OCI-LY3 (cell line): ENCODE results near the gene CD3G.
"Not testable (repeated sequence)": the region's sequence is repeated elsewhere in the genome, so short reads cannot be mapped to it uniquely, and the experiment has no call there.

Source experiments
- H2AFZ ChIP-seq: fragments of 200-600, 300-600 bp; shearing (Covaris generic); 2 replicates; pipeline ENCODE4 v1.6.0; 2014; ENCODE audit warnings: antibody characterized with exemption, low read depth, low read length
- H3K27ac ChIP-seq: fragments of 200-600, 300-600 bp; sonication (generic); 2 replicates; pipeline ENCODE4 v1.5.1; 2014; ENCODE audit warnings: mild to moderate bottlenecking, low read length, moderate library complexity, mixed read lengths
- H3K27me3 ChIP-seq: fragments of 200-600, 300-600 bp; sonication (generic); 2 replicates; pipeline ENCODE4 v1.6.1; 2014; ENCODE audit warnings: low read depth, low read length, mixed read lengths
- H3K36me3 ChIP-seq: fragments of 200-600, 300-600 bp; sonication (generic); replicated peaks from 2 replicates; pipeline ENCODE3; 2014; ENCODE audit warnings: low read depth, low read length, mixed read lengths
- H3K4me1 ChIP-seq: fragments of 300-600, 200-600 bp; sonication (generic); 2 replicates; pipeline ENCODE4 v1.6.1; 2014; ENCODE audit warnings: low read length, mixed read lengths
- H3K4me2 ChIP-seq: fragments of 200-600, 300-600 bp; sonication (generic); 2 replicates; pipeline ENCODE4 v1.6.1; 2014; ENCODE audit warnings: low read length, mixed read lengths
- H3K4me3 ChIP-seq: fragments of 300-600, 200-600 bp; sonication (generic); 2 replicates; pipeline ENCODE4 v1.5.1; 2014; ENCODE audit warnings: antibody characterized with exemption, mild to moderate bottlenecking, low read length, moderate library complexity
- H3K79me2 ChIP-seq: fragments of 300-600, 200-600 bp; shearing (Covaris generic); 2 replicates; pipeline ENCODE4 v1.6.1; 2014; ENCODE audit warnings: mild to moderate bottlenecking, low read length, mixed read lengths
- H3K9ac ChIP-seq: fragments of 300-600, 200-600 bp; shearing (Covaris generic); 2 replicates; pipeline ENCODE4 v1.6.0; 2014; ENCODE audit warnings: mild to moderate bottlenecking, low read length, moderate library complexity
- H3K9me3 ChIP-seq: fragments of 200-600, 300-600 bp; shearing (Covaris generic); 2 replicates; pipeline ENCODE4 v1.6.1; 2014; ENCODE audit warnings: low read length, mixed read lengths; ENCODE audit not compliant: insufficient read depth
- H4K20me1 ChIP-seq: fragments of 200-600, 300-600 bp; sonication (generic); 2 replicates; pipeline ENCODE4 v1.6.1; 2016; ENCODE audit warnings: low read length, mixed read lengths; ENCODE audit not compliant: insufficient read depth
- EZH2phosphoT487 ChIP-seq: fragments of 200-600 bp; shearing (Covaris generic); IDR thresholded peaks from 2 replicates; pipeline ENCODE4 v1.6.1; 2018; ENCODE audit warnings: antibody characterized with exemption, mixed run types, low read depth
- TF ChIP-seq, protein P1 (sequence below): fragments of 200-600, 300-600 bp; sonication (generic); IDR thresholded peaks from 2 replicates; pipeline ENCODE4 v1.5.1; 2014; ENCODE audit warnings: antibody characterized with exemption, low read length, low read depth

CD3G gene

DNA sequence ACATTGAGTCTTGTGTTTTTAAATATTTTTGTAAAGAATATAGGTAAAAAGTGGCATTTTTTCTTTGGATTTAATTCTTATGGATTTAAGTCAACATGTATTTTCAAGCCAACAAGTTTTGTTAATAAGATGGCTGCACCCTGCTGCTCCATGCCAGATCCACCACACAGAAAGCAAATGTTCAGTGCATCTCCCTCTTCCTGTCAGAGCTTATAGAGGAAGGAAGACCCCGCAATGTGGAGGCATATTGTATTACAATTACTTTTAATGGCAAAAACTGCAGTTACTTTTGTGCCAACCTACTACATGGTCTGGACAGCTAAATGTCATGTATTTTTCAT is 39.9 kb upstream of the CD3G start:
- H4K20me1 ChIP-seq: no peaks in the 10 kb centered on the region
- peaks cover 14% of the 10 kb centered on the region; the same call in 1 of the 2 replicates for H3K27me3 ChIP-seq
- H3K4me2 ChIP-seq: no peak overlapping the region
- no peak overlapping the region for H3K9ac ChIP-seq
- no peaks in the 10 kb centered on the region for H3K36me3 ChIP-seq
- H2AFZ ChIP-seq: 0 out of 2 replicates have a peak overlapping the region, but pooled peaks have one; percentile 74
- no peaks in the 10 kb centered on the region for H3K4me1 ChIP-seq
- no peaks in the 10 kb centered on the region for H3K9me3 ChIP-seq
- H3K79me2 ChIP-seq: no peaks in the 10 kb centered on the region
- no peak for TF ChIP-seq EZH2phosphoT487
- TF ChIP-seq, protein P1, sequence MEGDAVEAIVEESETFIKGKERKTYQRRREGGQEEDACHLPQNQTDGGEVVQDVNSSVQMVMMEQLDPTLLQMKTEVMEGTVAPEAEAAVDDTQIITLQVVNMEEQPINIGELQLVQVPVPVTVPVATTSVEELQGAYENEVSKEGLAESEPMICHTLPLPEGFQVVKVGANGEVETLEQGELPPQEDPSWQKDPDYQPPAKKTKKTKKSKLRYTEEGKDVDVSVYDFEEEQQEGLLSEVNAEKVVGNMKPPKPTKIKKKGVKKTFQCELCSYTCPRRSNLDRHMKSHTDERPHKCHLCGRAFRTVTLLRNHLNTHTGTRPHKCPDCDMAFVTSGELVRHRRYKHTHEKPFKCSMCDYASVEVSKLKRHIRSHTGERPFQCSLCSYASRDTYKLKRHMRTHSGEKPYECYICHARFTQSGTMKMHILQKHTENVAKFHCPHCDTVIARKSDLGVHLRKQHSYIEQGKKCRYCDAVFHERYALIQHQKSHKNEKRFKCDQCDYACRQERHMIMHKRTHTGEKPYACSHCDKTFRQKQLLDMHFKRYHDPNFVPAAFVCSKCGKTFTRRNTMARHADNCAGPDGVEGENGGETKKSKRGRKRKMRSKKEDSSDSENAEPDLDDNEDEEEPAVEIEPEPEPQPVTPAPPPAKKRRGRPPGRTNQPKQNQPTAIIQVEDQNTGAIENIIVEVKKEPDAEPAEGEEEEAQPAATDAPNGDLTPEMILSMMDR: no peak
- no peak overlapping the region for H3K4me3 ChIP-seq
- no peak overlapping the region for H3K27ac ChIP-seq

DNA sequence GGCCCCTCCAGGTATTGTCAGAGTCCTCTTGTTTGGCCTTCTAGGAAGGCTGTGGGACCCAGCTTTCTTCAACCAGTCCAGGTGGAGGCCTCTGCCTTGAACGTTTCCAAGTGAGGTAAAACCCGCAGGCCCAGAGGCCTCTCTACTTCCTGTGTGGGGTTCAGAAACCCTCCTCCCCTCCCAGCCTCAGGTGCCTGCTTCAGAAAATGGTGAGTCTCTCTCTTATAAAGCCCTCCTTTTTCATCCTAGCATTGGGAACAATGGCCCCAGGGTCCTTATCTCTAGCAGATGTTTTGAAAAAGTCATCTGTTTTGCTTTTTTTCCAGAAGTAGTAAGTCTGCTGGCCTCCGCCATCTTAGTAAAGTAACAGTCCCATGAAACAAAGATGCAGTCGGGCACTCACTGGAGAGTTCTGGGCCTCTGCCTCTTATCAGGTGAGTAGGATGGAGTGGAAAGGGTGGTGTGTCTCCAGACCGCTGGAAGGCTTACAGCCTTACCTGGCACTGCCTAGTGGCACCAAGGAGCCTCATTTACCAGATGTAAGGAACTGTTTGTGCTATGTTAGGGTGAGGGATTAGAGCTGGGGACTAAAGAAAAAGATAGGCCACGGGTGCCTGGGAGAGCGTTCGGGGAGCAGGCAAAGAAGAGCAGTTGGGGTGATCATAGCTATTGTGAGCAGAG is 39.4 kb upstream of the CD3G start, which contains the start of gene CD3E:
TSS of gene CD3E (plus strand) at position 163 of the 681 bp plus-strand sequence. CDS start at position 386, 223 bp downstream.
- H3K9ac ChIP-seq: no peak within 1 kb of the TSS
- TF ChIP-seq, protein P1: no peak
- TF ChIP-seq EZH2phosphoT487: no peak

DNA sequence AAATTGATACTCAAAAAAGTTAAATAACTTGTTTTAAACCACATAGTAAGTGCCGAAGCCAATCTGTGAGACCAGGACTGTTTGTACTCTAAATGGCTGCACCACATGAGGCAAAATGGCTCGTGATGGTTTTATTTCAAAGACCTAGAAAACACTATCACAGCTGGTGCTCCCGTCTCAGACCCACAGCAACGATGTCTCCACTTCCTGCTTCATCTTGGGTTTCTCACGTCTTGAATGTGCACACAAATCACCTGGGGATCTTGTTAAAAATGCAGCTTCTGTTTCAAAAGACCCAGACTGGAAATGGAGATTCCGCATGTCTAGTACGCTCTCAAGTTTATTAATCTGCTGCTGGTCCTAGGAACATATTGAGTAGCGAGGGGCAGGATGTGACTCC is 38.4 kb upstream of the CD3G start:
- Histone ChIP-seq H3K4me2 (no peak overlapping the region), H3K4me3 (no peak overlapping the region), H3K79me2 (no peaks in the 10 kb centered on the region), H3K27ac (no peak overlapping the region), H3K9me3 (no peaks in the 10 kb centered on the region), H3K4me1 (no peaks in the 10 kb centered on the region), H3K36me3 (no peaks in the 10 kb centered on the region), H3K27me3 (peaks cover 14% of the 10 kb centered on the region; the same call in 1 of the 2 replicates), H3K9ac (no peak overlapping the region), H2AFZ (no peak overlapping the region), H4K20me1 (no peaks in the 10 kb centered on the region)
- TF ChIP-seq EZH2phosphoT487: no peak
- TF ChIP-seq, protein P1: no peak

More for the DNA sequence above, 39.4 kb upstream of the CD3G start, which contains the start of gene CD3E:
- H3K27me3 ChIP-seq: peaks cover 14% of the 10 kb centered on the region; the same call in 1 of the 2 replicates
- H3K9me3 ChIP-seq: no peaks in the 10 kb centered on the region
- no peak within 1 kb of the TSS for H3K27ac ChIP-seq
- H3K4me3 ChIP-seq: no peak within 1 kb of the TSS
- peak within 1 kb of the TSS; percentile 74; the same call in 1 of the 2 replicates for H2AFZ ChIP-seq
- no peak within 1 kb of the TSS for H3K4me2 ChIP-seq
- H3K79me2 ChIP-seq: no peaks in the 10 kb centered on the region
- no peaks in the 10 kb centered on the region for H4K20me1 ChIP-seq
- no peaks in the 10 kb centered on the region for H3K36me3 ChIP-seq
- H3K4me1 ChIP-seq: no peaks in the 10 kb centered on the region

DNA sequence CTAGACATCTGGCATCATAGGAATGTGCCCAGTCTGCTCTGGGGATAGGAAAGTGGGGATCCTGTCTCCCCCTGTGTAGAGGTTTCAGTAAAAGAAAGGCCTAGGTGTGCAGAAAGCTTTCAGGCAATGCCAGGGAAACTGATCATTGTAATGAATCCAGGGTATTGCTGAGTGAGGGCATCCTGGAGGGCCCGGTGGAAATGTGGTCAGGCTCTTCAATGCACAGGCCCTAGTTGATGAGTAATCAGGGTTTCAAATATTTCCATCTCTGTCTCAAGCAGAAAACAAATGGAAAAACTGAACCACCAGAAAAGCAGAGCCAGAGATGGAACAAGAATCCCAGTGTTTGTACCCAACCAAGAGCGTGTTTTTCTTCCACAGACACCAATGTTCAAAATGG is 37.6 kb upstream of the CD3G start:
- no peaks in the 10 kb centered on the region for H3K79me2 ChIP-seq
- TF ChIP-seq, protein P1: no peak
- TF ChIP-seq EZH2phosphoT487: no peak
- no peaks in the 10 kb centered on the region for H4K20me1 ChIP-seq
- H3K4me3 ChIP-seq: no peak overlapping the region
- H3K9me3 ChIP-seq: no peaks in the 10 kb centered on the region
- H3K27me3 ChIP-seq: peaks cover 6% of the 10 kb centered on the region; the same call in 1 of the 2 replicates
- H3K36me3 ChIP-seq: no peaks in the 10 kb centered on the region
- no peak overlapping the region for H3K4me2 ChIP-seq
- H3K9ac ChIP-seq: no peak overlapping the region
- no peak overlapping the region for H3K27ac ChIP-seq
- no peaks in the 10 kb centered on the region for H3K4me1 ChIP-seq
- H2AFZ ChIP-seq: no peak overlapping the region

DNA sequence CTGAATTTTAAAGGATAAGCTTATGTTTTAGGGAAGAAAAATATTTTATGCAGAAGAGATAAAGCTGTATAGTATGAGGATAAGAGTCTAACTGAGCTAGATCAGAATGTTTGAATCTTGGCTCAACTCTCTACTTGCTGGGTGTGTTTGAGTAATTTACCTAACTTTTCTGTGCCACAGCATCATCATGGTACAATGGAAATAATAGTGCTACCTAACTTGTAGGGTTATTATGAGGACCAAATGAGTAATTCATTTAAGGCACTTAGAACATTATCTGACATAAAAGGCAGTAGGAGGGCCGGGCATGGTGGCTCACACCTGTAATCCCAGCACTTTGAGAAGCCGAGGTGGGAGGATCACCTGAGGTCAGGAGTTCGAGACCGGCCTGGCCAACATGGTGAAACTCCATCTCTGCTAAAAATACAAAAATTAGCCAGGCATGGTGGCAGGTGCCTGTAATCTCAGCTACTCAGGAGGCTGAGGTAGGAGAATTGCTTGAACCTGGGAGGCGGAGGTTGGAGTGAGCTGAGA is 35.1 kb upstream of the CD3G start:
- H4K20me1 ChIP-seq, H2AFZ ChIP-seq, H3K27ac ChIP-seq, H3K4me1 ChIP-seq, H3K9me3 ChIP-seq, H3K9ac ChIP-seq, H3K36me3 ChIP-seq, H3K4me3 ChIP-seq, H3K79me2 ChIP-seq, H3K4me2 ChIP-seq: not testable (repeated sequence)
- H3K27me3 ChIP-seq: peaks cover 13% of the 10 kb centered on the region
